Inflammatory macrophage (primary cell): ENCODE measurements around the gene WAPL.
"Not testable (repeated sequence)": the region's sequence is repeated elsewhere in the genome, so short reads cannot be mapped to it uniquely, and the experiment has no call there.

Source experiments
- DNase-seq, 2 donors: peaks; one replicate each; pipeline ENCODE4 v3.0.0-alpha.2; 2020 to 2022

The WAPL gene

DNA sequence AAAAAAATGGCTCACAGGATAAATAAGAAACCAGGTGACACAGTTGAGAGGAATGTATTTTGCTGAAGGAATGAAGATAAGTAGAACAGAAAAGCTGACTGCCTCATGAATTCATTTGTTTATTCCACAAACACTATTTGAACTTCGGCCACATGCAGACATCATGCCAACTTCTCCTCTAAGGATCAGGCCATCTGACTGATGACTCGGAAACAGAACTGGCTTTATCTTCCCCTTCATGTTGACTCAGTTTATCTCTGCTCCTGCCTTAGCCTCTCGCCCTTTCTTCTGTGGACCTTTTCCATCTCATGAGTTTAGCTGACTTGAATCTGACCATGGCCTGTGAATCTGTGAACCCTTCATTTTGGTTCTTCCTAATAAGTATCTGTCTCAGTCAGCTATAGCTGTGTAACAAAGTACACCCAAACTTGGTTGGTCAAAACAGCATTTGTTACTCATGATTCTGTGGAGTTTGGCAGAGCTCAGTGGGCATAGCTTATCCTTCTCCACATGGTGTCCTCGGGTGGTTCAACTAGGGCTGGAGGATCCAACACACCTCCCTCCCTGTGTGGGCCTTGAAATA lies 111.0 kb downstream of the WAPL start:
- no peak for DNase-seq

DNA sequence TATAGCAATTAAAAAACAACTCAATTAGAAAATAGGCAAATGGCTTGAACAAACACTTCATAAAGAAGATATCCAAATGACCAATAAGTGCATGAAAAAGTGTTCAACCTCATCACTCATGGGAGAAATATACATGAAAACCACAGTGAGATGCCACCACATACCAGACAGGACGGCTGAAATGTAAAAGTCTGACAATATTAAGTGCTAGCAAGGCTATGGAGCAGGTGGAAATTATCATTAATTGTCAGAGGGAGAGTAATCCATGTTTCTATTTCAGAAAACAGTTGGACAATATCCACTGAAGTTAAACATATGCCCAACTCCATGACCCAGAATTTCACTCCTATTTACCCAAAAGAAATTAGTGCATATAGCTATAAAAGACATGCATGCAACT lies 112.4 kb downstream of the WAPL start:
- DNase-seq: no peak

DNA sequence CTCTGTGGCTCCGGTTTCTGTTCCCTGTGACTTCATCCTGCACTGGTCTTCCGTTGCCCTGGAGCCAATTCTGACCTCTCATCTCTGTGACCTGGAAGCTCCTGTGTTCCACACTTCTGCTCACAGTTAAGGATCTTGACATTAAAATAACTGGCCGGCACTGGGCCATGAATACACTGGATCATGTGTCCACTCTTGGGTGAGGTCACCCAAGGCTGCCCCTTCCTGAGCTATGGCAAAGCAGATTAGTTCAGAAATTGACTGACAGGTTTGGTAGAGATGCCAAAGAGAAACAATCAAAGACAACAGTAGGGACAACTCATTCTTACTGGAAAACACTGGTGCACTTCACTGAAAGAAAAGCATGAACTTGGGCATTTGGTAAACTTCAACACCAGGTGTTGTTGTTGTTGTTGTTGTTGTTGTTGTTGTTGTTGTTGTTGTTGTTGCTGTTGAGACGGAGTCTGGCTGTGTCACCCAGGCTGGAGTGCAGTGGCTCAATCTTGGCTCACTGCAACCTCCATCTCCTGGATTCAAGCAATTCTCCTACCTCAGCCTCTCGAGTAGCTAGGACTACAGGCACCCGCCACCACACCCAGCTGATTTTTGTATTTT lies 118.3 kb downstream of the WAPL start:
- DNase-seq: no peak

DNA sequence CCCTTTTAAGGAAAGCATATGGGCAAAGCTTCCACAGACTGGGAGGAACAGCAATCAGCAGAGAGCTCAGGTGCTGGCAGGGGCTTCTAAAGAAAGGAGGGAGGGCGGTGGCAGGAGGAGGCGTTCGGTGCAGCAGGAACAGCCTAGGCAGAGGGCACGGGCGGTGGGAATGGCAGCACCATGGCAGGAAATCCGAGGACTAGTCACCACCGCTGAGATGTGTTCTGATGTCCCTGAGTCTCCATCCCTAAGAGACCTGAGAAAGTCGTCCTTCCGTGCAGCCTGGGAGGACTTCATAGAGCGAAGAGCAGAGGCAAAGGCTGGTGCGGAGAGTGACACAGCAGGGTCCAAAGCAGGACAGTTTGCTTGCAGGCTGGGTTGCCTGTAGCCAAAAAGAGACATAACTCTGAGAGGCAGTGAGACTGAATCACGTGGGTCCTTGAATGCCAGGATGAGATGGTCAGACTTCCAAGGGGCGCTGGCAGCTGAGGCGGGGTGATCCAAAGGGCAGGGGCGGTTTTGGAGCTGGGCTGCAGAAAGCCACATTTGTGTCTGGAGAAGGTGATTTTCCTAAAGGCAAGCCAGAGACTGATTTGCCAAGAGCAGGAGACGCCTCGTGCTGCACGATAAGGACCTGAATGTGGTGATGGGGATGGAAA lies 119.2 kb downstream of the WAPL start:
- DNase-seq: no peak

DNA sequence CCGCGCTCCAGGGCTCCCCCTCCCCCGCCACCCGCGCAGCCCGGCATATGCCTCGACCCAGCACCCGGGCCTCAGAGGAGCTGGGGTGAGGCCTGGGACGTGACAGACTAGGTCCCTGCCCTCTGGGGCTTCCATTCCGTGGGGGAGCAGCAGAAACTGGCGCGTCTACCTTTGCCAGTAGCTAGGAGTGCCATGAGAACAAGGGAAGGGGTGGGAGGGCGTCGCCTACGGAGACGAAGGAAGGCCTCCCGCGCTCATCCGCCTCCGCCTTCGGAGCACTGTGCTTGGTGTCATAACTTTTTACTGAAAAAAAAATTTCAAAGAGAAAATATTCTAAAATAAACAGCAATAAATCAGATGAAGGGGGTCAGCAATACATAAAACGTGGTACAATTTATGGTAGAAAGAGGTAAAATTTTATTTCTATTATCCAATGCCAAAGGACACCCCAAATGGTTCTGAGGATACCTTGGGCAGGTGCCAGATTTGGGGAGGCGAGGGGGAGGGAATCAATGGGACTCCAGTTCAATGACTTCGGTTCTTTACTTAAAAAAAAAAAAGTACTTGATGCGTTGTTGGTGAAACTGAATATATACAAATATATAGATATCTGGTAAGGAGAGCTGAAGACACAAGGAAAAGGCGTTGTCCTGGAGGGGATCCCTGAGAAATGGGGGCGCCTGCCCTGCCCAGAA lies 119.9 kb downstream of the WAPL start:
- DNase-seq: peak in 1 of 2 donors; percentile 32

DNA sequence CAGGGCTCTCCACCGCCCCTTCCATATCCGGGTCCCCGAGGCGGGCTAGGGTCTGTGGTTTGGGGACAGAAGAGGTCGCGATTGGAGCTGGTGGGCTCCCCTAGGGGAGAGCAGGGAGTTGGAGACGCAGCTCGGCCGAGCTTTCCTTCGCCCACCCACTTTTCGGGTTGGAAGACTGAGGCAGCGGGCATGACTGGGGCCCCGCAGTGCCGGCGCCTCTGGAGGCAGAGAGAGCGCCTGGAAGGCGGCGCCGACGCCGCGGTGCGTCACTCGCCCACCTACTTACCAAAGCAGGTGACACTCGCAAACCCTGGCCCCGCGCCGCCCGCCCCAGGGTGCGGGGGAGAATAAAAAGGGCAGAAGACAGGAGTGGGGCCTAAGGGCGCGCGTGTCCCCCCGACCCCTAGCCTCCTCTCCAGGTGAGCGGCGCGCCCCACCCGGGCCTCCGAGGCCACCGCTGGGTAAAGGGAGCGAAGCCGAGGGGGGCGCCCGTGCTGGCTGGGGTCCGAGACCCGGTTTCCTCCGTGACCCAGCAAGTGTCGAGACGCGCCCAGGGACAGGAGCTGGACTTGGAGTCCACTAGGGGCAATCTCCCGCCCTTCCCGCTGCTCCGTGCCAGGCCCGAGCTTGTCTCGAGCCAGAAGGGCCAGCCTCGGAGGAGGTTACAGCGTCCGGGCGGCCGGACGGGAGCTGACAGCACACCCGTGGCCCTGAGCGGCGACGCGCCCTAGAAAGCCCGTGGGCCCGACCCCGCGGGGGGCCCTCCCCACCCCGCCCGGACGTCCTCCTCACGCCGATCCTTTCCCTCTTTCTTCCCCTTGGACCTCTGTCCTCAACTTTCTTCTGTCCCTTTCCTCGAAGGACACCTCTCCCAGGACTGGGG lies 120.6 kb downstream of the WAPL start:
- peak; percentile 54 to 79 for DNase-seq

DNA sequence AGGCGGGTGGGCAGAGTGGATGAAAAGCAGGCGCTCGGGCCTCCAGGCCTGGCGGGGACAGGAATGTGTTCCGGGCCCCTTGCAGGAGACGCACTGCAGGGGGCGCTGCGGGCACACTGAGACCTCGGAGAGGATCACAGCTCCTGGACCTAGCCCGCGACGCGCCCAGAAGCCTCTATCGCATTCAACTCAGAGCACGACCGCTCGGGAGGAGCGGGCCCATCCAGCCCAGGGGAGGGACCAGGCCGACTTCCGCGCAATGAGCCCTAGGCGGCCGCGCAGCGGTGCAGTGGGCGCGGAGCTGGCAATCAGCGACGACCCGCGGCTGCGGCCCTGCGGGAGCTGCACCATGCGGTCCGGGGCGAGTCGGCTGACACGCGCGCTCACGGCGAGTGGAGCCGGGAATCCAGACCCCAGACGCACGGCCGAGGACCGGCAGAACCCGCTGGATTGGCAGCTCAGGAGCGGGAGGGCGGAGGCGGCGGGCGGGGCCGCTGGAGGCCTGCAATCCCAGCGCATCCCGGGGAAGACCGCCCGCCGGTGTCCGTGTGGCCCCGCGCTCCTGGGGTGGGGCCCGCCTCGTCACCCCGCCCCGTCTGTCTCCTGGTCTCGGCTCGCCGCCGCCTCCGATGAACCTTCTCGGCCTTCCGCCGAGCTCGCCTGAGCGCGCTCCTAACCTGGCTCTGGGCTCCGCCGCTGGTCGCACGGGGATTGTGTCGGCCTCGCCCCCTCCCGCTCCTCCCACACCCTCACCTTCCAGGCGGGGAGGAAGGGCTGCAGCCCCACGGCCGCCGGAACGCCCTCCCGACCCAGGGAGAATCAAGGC lies 121.5 kb downstream of the WAPL start:
- DNase-seq: peak; percentile 96 to 98

DNA sequence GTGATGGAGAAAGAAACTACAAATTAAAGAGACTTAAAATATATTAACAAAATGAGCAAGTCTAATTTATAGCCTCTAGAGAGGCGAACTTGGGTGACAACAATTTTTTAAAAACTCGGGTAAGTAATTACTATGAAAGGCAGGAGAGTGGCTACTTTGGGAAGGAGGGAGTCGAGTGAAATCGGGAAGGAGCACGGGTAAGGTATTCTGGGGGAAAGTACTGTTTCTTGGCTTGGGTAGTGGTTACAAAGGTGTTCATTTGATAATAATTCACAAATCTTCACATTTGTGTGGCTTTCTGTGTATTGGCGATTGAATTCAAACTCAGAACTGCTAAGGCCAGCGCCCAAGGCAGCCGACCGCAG lies 122.1 kb downstream of the WAPL start:
- DNase-seq: no peak

DNA sequence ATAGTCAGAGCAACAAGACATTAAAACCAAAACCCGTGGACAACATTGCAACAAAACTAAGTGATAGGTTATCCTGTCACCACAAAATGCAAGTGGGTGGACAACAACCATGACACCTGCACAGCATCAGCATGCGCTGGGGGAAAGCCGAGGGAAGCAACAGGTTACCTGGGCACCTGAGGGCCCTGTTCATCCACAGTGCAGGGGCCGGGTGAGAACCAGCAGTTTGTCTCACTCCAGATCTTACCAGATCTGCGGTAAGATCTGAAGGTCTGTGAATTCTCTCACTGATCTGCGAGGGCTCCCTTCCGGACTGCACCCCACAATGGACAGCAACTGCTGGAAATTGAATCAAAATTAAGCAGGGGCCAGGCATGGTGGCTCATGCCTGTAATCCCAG lies 124.5 kb downstream of the WAPL start:
- DNase-seq: no peak

DNA sequence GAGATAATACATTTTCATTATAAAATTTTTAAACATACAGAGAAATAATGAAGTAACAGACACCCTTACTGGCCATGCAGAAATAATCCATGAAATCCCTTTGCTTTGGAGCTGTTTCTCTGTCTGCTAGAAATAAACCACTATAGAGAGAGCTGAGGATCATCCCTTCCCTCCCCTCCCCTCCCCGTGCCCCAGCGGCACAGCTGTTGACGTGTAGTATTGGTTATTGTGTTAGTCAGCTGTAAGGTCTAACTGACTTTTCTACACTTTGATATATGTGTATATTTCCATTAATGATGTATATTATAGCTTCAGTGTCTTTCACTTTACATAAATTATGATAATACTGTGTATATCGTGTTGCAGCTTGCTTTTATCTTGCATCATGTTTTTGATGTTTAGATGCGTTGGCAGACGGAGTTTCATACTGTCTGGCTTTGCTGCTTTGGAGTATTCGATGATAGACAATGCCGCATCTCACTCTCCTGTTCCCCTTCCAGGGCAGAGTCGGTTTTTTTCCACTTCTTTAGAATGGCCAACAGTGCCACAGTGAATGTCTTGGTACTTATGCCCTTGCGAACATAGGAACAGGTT lies 127.6 kb downstream of the WAPL start:
- no peak for DNase-seq

DNA sequence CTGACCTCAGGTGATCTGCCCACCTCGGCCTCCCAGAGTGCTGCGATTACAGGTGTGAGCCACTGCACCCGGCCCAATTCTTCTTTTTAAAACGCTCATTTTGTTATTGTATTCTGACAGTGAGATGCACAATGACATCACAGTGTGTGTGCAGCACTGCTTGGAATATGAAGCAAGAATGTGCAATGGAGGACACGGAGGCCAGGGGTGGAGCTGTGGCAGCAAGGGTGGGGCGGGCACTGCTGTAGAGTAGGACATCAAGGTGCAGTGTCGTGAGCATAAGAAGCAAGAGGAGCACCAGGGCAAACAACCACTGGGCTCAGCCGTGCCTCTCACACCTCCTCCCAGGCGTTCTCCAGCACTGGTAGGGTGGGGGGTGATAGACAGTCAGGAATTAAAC lies 128.2 kb downstream of the WAPL start:
- no peak for DNase-seq

DNA sequence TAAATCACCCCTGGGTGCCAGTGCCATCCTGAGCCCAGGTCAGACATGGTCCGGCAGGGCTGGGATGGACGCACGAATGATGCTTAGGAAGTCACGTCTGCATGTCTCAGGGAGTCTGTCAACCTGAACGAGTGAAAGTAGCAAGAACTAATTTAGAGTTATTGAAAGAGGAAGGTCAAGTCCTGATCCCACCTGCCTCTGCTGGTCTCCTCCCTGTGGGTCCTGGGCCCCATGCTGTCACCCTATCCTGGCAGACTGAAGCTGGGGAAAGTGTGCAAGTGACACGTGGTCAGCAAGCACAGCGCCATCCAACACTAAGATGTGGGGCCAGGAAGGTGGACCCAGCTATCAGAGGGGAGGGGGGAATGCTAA lies 128.9 kb downstream of the WAPL start:
- no peak for DNase-seq

DNA sequence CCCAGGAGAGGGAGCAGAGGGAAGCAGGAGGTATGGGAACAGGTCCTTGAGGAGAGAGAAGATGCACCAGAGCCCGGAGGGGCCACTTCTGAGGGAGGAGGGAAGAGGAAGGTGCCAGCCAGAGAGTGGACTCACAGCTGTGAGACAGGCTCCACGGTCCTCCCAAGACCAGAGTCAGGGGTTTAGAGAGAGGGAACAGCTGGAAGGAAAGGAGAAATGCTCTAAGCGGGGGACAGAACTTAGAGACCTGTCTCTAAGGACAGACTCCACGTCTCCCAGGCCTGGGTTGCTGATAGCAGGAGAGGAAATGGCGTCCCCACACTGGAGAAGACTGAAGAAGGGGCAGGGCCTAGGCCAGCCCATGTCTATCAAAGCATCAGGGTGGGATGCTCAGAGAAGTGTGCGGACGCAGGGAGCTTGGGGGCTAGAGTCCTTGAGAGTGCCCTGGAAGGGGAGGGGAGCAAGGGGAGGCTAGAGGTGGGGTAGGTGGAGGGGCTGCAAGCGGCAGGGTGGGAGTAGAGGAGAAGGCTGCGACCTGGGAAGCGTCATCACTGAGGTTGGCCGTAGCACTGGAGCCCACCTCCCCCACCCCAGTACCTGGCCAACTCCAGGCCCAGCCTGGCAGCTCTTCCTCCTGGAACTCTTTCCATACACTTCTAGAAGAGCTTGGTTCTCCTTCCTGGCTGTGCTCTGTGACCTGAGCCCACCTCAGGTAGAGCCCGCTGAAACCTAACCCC lies 129.4 kb downstream of the WAPL start:
- DNase-seq: no peak

DNA sequence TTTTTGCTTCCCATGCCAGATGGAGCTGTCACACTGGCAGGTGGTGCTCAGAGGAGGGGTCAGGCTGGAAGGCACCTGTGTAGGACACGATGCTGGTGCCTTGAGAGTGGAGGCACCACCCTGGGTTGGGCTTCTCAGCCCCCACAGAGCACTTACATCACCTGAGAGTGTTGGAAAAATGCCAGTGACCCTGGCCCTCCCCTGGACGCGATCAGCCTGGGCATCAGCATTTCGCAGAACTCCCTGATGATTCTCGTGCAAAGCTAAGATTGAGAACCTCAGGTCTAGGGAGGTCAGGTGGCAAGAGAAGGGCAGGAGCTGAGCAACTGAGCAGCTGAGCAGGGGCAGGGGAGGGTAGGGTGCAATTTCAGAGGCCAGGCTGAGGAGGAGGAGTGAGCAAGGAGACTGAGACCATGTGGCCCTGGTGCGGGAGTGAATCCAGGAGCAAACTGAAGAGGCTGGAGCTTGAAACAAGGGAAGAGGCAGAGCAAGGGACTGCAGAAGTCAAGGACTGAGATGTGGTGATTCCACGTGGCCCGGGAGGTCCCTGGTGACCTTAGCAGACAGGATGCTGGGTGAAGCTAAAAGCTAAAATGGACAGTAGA lies 130.3 kb downstream of the WAPL start:
- no peak for DNase-seq

DNA sequence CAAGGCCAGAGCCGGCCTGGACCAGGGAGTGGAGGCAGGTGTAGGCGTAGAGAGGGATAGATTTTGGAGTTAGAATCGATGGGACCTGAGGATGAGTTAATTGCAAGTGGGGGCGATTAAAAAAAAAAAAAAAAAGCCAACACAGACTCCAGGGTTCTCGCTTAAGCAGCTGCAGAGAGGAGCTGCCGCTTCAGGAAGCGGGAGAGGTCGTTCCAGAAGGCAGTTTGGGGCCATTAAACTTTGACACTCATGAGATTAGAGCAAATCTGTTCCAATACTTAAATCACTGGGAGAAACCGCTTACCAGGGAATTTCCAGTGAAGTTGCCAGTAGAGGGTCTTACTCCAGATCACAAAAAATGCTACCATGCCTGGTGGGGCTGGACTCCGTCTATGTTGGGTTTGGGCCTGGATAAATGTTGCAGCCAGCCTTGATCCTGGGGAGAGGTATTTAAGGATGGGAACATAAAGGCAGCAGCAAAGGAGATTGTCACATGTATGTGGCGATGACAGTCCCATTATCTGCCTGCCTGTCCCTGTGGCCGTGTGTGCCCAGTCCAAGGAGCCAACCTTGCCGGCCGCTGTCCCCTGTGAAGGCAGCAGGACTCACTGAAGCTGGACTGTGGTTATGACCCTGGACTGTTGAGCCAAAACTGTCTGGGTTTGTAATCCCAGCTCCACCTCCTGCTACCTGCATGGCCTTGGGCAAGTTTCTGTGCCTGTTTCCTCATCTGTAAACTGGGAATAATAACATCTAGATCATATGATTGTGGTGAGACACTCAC lies 131.1 kb downstream of the WAPL start:
- no peak for DNase-seq

DNA sequence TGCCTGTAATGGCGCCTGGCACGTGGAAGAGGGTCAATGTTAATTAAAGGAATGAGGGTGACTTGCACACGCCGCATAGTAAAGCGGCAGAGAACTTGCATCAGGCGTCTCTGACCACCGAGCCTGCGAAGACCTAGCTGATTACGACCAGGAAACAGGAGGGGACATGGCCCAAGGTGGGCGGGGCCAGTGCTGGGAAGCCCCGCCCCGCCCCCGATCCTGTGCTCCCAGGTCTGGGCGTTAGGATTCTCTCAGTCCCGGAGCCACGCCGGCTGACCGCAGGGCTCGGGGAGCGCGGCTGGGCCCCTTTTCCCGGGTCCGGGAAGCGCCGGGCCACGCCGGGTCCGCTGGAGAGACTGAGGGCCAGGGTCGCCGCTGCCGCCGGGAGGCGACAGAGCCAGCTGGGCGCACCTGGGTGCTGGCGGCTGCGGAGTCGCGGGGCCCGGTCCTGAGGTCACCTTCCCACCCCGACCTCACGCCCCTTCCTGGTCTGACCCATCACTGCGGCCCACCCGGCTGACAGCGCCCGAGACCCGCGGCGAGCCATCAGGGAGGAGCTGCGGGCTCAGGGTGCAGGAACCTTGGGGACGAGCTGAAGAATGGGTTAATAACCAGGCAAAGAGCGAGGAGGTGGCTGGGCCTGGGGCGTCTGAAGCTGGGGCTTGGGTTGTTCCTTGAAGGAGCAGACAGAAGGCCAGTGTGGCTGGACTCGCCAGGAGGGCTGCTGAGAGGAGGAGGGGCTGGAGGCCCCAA lies 132.0 kb downstream of the WAPL start:
- DNase-seq: no peak

DNA sequence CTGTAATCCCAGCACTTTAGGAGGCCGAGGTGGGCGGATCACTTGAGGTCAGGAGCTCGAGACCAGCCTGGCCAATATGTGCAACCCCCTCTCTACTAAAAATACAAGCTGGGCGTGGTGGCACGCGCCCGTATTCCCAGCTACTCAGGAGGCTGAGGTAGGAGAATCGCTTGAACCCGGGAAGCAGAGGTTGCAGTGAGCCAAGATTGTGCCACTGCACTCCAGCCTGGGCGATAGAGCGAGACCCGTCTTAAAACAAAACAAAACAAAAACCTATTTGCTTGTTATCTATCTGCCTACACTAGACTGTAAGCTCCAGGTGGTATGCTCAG lies 132.5 kb downstream of the WAPL start:
- not testable (repeated sequence) for DNase-seq

DNA sequence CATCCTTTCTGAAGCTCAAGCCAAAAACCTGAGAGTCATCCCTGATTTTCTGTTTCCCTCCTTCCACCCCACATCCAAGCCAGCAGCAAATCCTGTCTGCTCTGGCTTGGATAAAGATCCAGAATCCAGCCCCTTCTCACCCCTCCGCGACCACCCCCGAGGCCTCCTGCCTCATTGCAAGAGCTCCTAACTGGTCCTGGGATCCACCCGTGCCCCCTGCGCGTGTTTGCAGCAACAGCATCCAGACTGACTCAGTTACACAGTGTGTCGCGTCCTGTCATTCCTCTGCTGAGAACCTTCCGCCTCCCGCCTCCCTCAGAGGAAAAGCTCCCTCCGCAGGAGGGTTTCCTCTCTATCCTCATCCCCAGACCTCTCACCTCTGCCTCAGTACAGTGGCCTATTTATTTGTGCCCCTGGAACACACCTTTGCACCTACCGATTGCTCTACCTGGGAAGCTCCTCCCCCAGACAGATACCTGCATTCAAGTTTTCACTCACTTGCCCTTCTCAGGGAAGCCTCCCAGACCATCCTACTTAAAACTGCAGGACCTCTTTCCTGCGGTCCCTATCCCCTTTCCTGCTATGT lies 133.4 kb downstream of the WAPL start:
- DNase-seq: no peak
